HEK293 (cell line): ENCODE data around the gene CD81.

Source experiments
- TCF7L2 ChIP-seq: IDR thresholded peaks from 2 replicates; pipeline ENCODE4 v1.6.1; 2011; ENCODE audit warnings: low read depth, mild to moderate bottlenecking, inconsistent platforms, low read length, moderate library complexity, borderline replicate concordance
- ZNF777 ChIP-seq: fragments of 450-650 bp; formaldehyde crosslinking; IDR thresholded peaks from 2 replicates; pipeline ENCODE4 v1.5.1; 2017; ENCODE audit warnings: missing biosample characterization, missing genetic modification characterization, borderline replicate concordance

DNA sequence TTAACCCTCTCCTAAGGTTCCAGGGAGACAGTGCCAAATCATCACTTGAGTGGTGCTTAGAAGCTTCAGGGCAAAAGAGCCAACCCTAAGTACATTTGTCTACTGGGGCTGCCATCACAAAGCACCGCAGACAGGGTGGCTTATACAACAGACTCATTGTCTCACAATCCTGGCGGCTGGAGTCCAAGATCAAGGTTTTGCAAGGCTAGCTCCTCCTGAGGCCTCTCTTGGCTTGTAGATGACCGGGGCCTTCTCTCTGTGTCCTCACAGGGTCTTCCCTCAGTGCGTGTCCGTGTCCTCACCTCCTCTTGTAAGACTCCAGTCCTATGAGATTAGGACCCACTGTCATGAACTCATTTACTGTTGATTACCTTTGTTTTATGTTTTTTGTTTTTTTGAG, 34.1 kb upstream of the CD81 start:
- TF ChIP-seq ZNF777 (tag by site-specific recombination) (no peak), TCF7L2 (no peak)
